Endothelial cell of umbilical vein (primary cell): ENCODE data around the gene ARFIP1.

ENCODE experiments used
- EZH2 ChIP-seq: IDR thresholded peaks from 2 replicates; pipeline ENCODE4 v1.6.1; 2012; ENCODE audit warnings: borderline replicate concordance, low read depth, mild to moderate bottlenecking, moderate library complexity, low read length, inconsistent platforms; ENCODE audit not compliant: severe bottlenecking
- MYC ChIP-seq: IDR thresholded peaks from one replicate; pipeline ENCODE4 v1.6.1; 2011; ENCODE audit warnings: mild to moderate bottlenecking, low read depth, low read length
- POLR2A ChIP-seq: IDR thresholded peaks from 2 replicates; pipeline ENCODE4 v1.6.1; 2012; ENCODE audit warnings: low read depth, mild to moderate bottlenecking, control low read depth, low read length
- POLR2AphosphoS5 ChIP-seq: IDR thresholded peaks from 2 replicates; pipeline ENCODE4 v1.6.1; 2012; ENCODE audit warnings: low read depth, mild to moderate bottlenecking, control low read depth, low read length, moderate library complexity; ENCODE audit not compliant: insufficient read depth
- TF ChIP-seq, protein P1 (sequence below), 2 donors: IDR thresholded peaks; 1 replicate in 1 of 2; 2 replicates in 1 of 2; pipeline ENCODE4 v1.5.1; 2011; ENCODE audit warnings: low read length in 2 of 2, mild to moderate bottlenecking in 2 of 2, moderate library complexity in 2 of 2, control low read depth in 1 of 2, inconsistent platforms in 1 of 2, low read depth in 1 of 2; ENCODE audit not compliant: insufficient read depth in 1 of 2; ENCODE audit errors: extremely low read depth in 1 of 2

DNA sequence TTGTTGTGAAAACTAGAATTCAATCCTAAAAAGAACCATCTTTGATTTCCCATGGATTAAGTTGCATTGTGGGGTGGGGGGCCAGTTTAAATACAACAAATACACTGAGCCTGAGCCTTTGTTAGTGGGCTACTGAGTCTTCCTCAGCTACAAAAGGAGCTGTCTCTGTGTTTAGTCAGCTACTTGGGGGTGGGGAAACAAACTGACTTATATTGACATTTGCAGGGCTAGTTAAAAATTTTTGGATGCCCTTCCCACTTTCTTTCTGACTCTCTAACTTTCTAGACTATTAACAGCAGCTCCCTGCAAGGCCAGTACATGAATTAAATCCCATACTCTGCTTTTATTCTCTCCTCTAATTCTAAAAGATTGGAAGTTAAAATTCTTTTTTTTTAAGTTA lies 123.9 kb downstream of the ARFIP1 start:
- TF ChIP-seq, protein P1, sequence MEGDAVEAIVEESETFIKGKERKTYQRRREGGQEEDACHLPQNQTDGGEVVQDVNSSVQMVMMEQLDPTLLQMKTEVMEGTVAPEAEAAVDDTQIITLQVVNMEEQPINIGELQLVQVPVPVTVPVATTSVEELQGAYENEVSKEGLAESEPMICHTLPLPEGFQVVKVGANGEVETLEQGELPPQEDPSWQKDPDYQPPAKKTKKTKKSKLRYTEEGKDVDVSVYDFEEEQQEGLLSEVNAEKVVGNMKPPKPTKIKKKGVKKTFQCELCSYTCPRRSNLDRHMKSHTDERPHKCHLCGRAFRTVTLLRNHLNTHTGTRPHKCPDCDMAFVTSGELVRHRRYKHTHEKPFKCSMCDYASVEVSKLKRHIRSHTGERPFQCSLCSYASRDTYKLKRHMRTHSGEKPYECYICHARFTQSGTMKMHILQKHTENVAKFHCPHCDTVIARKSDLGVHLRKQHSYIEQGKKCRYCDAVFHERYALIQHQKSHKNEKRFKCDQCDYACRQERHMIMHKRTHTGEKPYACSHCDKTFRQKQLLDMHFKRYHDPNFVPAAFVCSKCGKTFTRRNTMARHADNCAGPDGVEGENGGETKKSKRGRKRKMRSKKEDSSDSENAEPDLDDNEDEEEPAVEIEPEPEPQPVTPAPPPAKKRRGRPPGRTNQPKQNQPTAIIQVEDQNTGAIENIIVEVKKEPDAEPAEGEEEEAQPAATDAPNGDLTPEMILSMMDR (IDR thresholded peaks at IDR 0.05; ENCODE audit: extremely low read depth in 1 of 2, insufficient read depth in 1 of 2, low read depth in 1 of 2, low read length in 2 of 2), result no peak
- TF ChIP-seq POLR2AphosphoS5 (no peak), POLR2A (no peak), EZH2 (no peak), MYC (no peak)
